RKO (cell line): Measurements from ENCODE around the gene BRME1.

Experiments
- DNase-seq: peaks from one replicate; pipeline ENCODE4 v3.0.0-alpha.2; 2016; ENCODE audit warnings: low spot score

Gene BRME1

DNA sequence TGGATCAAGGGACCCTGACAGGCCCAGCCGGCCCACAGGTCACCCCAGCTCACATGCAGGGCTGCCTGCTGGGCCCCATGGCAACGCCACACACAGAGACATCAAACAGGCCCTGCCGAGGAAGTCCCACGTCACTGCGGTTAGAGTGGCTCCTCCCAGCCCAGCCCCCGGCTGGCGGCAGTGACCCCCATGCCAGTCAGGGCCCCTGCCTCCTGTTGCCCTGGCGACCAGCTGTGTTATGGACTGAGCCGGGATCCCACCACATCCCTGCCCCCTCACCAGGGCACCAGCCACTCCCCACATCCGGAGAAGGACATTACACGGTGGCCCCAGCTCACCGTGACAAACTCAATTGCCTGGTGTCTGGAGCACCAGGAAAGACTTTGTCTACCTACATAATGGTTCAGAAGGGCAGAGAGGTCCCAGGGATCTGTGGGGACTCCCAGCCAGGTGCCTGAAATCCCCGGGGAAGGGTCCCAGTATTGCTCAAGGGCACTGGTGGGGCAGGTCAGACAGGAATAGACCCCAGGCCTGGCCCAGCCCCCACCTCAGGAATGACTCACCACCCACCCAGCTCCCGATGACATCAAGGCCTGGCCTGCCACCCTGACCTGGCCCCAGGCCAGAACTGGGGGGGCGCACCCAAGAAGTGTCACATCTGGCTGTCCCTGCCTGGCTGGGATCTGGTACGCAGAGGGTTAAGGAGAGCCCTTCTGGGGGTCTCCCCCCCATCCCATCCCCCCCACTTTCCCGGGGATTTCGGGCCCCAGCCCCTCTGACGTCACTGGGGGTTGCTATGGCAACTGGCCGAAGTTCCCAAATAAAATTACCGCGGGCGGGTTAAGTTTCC, 59.1 kb downstream of the BRME1 start:
- peak; percentile 85 for DNase-seq

DNA sequence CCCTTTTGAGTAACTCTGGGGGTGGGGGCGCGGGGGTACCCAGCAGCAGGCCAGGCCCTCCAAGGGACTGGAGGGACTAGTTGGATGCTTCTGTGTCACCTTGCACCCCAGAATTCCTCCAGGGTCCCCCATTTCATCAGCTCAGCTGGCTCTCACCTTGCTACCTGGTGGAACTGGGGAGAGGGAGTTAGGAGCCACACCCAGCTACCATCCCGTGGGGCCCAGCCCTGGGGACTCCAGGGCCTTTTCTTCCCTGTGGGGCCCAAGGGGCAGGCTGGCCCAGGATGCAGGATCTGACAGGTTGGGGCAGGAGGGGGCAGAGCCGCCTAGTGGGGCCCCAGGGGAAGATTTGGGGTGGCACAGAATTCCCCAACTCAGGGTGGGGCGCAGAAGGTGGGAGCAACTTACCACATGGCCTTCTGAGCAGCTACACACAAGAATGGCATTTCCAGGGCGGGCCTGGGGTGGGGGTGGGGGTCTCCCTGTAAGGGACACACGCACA, 61.7 kb downstream of the BRME1 start:
- DNase-seq: no peak

DNA sequence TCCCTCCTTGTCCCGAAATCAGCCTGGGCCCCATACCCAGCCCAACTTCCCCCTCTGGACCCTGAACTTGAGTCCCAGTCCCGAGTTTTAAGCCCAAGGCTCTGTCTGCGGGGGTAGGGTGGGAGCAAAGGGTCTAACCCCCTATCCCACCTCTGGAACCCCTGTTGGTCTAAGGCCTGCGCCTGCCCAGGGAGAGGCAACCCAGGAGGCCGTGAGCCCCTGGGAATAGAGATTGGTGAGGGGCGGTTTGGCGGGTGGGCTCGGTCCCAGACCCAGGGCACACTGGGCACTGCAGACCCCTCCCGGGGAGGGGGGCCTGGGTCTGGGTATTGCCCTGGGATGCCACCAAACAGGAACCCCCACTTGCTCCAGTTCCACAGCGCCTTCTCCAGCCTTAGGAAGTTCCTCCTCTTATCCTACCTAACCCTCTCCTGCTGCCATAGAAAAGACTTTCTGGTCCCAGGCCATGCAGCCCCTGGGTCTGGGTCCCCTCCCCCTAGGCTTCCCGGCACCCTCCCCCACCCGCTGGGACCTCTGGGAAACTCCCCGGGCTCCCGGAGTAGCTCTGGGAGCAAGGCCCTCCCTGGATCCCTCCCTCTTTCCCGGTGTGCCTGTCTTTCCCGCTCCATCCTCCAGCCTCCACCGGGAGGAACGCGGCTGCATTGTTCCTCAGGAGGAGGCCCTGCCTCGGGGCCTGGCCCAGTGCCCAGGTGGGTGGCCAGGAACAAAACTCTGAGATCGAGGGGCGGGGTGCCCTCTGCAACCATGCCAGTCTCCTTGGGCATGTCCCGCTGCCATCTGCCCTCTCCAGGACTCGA, 62.6 kb downstream of the BRME1 start:
- DNase-seq: no peak

DNA sequence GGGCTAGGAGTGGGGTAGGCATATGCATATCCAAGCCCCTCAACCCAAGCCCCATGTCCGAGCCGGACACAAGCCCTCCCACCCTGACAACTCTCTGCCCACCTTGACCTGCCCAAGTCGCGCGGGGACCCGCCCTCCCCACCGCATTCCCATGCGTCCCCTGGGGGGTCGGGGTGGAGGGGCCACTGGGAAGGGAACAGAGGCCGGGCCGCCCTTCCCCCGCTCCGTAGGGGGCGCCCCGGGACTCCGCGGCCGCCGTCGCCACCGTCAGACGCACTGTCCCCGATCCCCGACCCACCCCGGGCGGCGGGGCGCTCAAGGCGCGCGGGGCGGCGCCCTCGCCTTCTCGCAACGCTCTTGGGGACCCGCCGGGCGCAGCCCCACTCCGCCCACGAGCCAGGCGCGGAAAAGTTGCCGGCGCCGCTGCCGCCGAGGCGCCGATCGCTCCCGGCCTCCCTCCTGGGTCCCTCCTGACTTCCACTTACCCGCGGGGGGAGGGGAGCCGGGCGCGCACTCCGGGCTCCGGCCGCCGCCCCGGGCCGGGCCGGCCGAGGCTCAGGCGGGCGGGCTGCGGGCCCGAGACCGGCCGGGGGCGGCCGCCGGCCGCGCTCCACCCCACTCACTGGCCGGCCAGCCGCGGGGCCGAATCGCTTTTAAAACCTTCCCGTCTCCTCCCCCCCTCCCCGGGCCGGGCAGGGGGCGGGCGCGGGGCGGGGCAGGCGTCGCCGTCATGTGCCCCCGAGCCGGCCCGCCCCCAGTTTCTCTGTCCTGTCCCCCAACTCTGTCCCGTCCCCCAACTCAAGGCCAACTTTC, 63.4 kb downstream of the BRME1 start:
- DNase-seq: peak; percentile 70

DNA sequence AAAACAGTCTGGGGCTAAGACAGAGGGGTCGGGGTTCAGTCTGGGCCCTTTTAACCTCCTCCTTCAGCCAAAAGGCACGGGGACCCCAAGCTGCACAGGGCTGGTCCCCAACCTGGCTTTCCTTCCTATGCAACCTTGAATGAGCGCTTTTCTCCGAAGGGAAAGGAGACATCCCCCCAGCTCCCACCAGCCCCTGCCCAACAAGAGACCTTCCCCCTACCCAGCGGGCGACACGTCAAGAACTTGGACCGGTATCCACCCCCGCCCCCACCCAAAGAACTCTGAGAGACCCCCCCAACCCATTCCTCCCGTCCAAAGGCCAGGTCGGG, 64.0 kb downstream of the BRME1 start:
- no peak for DNase-seq

DNA sequence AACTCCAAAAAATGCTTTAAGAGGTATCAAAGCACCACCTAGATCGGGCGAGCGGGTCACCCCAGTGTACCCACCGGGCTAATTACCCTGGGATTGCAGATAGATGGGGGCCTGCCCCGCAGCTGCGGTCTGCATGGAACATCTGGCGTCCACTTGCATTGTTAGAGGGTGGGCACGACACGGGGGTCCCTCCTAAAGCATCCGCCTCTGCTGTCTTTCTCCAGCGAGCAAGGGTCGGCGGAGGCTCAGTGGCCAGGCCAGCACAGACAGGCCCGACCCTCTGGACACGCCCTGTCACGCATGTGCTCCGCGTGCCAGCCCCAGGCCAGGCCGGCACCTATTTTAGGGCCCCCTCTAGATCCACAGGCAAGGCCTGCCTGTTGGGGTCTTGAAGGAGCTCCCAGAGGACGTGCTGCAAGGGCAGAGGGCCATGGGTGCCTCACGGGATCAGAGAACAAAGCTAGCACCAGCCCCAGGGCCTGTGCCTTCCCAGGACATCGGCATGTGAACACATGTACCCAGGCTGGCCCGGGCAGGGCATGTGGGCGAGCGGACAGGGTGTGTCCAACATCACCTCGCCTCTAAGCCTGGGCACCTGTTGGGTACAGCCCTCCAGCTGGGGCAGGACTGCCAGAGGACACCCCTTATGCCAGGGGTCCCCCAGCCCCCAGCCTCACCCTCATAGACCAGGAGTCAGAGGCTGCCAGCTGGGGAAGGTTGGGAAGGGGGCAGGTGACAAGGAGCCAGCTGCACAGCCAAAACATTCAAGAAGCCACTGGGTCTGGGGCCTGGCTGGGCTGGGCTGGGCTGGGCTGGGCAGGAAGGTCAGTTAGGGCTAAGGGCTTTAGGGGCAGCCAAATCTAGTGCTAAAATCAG, 64.6 kb downstream of the BRME1 start:
- DNase-seq: peak; percentile 55

DNA sequence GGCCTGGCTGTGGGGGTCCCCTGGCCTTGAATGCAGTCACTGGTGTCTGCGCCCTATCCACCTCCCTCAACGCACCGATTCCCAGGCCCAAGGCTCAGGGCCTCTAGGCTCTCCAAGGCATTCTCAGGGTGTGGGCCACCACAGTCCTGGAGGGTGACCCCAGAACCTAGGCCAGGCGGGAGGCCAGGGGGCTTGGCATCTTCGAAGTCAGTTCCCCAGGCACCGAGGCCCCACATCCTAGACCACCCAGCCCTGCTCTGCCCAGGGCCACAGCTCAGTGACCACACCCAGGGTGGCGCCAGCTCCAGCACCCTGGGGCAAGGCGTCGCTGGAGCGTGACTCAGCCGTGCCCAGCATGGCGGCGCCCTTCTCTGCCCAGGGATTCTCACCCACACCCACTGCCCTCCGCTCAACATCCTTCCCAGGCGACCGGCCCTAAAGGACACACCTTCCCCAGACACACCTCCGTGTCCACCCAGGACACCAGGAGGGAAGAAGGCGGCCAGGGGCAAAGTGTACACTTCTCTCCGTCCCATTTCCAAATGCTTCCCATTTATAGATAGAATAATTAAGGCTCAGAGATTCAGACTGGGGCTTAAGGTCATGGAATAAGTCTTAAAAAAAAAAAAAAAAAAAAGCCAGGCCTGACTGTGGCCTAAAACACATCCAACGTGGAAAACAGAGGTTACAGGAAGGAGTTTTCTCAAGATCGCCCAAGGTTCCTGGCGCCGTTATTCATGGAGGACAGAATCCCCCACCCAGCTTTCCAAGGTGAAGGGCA, 65.4 kb downstream of the BRME1 start:
- DNase-seq: peak; percentile 77

DNA sequence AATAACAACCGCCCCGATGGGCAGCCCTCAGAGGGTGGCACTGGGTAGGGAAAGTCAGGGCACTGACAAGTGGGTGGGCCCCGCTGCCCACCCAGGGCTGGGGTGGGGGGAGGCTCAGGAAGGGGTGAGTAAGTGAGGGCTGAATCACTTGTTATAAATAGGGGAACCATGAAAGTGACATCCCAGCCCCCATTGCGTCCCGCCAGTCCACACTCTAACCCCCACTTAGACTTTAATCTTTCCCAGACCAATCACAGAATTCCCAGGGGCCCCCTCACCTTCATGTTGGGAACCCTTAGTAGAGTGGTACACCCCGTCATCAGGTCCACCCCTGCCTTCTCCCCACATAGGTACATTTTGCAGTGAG, 66.0 kb downstream of the BRME1 start:
- DNase-seq: peak; percentile 86

DNA sequence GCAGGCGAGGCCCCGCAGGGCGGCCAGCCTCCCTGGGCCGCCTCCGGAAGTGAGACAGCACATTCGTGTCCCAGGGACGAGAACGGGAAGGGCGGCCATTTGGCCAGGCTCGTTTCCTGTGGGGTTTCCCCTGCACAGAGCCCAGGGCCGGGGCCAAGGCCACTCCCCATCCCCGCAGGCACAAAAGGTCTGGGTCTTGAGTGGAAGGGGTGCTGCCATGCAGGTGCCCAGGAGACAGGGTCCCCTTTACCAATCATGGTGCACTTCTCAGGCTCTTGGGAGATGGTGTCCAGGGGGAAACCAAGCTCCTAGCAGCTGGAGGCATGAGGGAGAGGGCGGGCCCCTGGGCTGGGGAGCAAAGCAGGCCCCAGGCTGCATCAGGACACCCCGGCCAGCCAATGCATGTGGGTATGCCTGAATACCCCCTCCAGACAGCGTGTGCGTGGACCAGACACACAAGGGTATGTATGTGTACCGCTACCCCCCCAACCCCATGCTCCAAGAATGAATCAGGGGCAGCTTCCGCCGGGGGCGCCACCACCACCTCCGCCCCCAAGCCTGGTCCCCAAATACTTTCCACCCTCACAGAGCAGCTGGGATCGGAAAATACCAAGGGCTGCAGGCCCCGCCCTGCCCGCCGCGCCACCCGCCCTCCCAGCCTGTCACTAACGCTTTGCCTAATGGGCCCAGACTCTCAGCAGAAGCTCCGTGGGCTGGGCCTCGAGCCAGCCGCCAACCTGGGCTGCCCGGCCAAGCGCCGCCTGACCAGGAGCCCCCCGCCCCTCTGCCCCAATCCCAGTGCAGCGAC, 66.6 kb downstream of the BRME1 start:
- DNase-seq: peak; percentile 92

DNA sequence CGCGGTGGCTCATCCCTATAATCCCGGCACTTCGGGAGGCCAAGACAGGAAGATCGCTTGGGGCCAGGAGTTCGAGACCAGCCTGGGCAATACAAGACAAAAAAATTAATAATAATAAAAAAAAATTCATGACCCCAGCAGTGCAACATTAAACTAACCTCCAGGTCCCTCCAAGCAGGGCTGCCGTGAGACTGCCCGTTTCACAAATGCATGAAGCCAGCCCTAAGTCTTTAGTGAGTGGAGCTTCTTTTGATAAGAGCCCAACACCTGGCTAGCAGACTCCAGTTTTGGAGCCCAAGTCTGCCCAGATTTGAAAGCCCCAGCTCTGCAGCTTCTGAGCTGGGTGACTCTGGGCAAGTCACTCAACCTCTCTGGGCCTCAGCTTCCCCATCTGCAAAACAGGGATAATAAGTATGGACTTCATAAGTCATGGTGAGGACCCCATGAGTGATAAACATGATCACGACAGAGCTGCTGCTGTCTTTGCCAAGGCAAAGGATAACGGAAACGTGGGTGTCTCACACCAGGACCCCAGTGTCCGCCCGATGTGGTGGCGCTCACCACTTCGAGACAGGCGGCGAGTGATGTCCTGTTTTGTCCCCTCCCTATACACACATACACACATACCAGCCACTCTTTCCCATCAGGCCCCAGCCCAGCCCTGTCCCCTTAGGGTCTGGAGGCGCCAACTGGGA, 67.3 kb downstream of the BRME1 start:
- no peak for DNase-seq

DNA sequence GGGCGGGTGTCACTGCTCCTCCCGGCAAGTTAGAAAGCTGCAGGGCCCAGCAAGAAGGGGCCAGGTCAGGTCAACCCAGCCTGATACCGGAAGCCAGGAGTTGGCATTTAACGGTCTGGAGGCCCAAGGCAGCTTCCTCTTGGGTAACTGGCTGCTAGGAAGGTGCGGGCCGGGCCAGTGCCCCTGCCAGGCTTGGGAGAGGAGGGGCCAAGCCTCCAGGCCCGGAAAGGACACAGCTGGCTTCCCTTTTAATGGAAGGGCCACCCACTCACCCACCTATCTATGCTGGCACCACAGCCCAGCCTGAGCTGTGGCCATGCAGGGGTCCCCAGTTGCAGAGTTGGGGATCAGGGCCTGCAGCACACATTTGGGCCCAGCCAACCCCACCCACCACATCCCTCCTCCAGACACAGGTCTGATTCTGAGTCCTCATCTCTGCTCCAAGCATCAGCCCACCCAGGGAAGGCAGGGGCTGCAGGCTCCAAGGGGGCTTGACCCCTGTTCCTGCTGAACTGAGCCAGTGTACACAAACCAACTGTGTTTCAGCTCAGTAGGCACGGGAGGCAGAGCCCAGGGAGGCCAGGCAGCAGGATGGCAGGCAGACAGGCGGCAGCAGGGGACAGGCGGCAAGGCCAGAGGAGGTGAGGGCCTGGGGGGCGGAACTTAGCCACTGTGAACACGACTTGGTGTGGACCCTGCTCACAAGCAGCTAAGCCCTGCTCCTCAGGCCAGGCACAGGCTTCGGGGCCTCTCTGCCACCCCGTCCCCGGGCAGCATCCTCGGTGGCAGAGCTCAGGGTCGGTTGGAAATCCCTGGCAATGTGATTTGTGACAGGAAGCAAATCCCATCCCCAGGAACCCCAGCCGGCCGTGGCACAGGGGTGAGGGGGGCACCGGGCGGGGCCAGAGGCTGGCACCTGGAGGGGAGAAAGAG, 69.9 kb downstream of the BRME1 start:
- DNase-seq: no peak

DNA sequence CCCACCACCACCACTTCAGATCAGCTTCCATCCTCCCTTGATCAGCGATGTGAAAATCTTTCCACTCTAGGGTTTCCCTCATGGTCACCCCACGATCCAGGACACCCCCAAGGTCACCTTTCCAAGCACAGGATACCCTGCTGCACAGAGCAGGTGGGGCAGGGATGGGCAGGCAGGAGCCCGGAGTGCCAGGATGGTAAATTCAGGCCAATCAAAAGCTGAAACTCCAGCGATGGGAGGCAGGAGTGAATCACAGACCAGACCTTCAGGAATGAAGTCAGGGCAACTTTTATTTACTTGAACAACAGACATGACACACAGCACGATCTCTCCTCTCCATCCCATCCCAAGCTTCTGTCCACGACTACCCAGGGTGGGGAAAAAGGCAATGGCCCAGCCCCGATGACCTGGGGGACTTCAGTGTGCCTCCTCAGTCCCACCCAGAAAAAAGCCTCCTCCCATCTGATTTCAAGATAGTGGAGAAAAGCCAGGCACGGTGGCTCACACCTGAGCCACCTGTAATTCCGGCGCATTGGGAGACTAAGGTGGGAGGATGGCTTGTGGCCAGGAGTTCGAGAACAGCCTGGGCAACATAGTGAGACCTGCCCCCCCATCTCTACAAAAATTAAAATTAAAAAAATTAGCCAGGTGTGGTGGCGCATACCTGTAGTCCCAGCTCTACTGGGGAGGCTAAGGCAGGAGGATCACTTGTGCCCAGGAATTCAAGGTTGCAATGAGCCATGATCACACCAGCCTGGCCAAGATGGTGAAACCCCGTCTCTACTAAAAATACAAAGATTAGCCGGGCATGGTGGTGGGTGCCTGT, 71.5 kb downstream of the BRME1 start:
- peak; percentile 82 for DNase-seq

DNA sequence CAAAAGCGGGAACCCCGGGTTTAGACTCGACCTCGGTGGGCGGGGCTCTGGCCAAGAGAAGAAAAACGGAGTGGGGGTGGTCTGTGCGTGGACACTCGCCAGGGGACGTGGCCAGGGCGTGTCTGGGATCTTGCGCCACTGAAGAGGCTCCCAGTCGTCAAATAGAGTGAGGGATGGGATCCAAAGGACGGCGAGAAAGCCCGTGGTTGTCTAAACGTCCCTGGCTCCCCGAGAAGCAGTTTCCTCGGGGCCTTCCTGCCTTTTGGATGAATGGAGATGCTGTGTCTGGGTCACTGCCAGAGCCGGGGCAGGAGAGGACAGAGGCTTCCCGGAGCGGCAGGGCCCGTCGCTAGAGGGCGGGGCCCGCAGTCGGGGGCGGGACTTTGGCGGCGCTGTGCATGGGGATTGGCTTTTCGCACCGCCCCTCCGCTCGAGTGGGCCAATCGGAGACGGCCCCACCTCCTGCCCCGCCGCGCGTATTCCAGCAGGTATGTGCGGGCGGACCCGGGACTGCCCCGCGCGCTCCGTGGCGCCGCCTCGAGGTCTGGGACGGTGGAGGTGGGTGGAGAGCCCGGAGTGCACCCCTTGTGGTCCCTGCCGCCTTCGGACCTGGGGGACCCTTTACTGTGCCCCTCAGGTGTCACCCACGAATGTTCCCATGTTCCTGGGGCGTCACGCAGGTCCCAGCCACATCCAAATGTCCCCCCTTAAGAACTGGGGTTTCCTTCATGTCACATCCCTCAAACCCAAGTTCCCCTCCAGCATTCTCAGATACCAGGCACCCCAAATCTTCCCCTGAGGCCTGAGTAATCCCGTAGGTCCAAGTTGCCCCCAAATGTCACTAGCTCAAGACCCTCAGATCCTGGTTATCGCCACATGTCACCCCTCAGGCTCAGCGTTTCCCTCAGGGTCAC, 72.3 kb downstream of the BRME1 start:
- peak; percentile 90 for DNase-seq
